GM12891 (cell line): ENCODE data around the gene PTGIS.

Source experiments
- PAX5 ChIP-seq: IDR thresholded peaks from 2 replicates; pipeline ENCODE4 v1.6.1; 2011; ENCODE audit warnings: low read length, moderate library complexity, mild to moderate bottlenecking; ENCODE audit not compliant: insufficient read depth, severe bottlenecking
- POLR2A ChIP-seq: IDR thresholded peaks from 2 replicates; pipeline ENCODE4 v1.6.1; 2011; ENCODE audit warnings: low read depth, low read length, control low read depth
- POLR2AphosphoS5 ChIP-seq: IDR thresholded peaks from 2 replicates; pipeline ENCODE4 v1.6.1; 2011; ENCODE audit warnings: low read depth, low read length, control low read depth
- POU2F2 ChIP-seq: IDR thresholded peaks from 2 replicates; pipeline ENCODE4 v1.6.1; 2011; ENCODE audit warnings: low read depth, mild to moderate bottlenecking, control low read depth, low read length, moderate library complexity
- TAF1 ChIP-seq: IDR thresholded peaks from 2 replicates; pipeline ENCODE4 v1.6.1; 2011; ENCODE audit warnings: low read depth, low read length, control low read depth

DNA sequence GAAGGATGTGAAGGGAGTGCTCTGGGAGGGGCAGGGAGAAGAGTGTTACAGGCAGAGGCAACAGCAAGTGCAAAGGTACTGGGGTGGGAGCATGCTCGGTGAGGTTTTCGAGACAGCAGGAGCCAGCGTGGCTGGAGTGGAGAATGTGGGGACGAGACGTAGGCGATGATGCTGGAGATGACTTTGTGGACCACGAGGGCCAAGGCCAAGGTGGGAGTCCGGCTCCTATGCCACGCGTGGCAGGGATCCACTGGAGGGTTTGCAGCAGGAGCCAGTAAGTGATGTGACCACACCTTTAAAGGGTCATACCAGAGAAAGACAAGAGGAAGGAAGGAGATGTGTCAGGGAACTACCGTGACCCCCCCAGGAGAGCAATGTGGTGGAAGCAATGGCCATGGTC, 7.3 kb downstream of the PTGIS start:
- no peak for TF ChIP-seq POLR2A
- no peak for TF ChIP-seq TAF1
- TF ChIP-seq PAX5: no peak
- TF ChIP-seq POLR2AphosphoS5: no peak
- TF ChIP-seq POU2F2: no peak
